ENCODE measurements around the gene QRFP.

Gene QRFP

DNA sequence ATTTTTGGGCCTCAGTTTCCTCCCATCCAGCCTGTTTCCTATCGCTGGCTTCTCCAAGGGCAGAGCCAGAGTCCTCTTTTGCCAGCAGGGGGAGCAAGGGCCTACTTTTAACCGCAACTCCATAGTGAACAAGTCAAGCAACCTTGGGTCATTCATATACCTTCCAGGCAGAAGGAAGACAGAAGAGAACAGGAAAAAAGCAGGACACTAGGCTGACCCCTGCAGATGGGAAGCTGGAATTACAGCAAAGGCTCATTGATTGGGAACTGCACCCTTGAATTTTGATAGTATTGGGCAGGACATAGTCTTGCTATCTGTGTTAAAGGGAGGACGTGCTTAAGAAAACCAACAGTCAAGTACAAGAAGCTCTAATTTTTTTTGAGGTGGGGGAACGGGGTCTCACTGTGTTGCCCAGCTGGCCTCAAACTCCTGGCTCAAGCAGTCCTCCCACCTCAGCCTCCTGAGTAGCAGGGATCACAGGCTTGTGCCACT lies 30.1 kb downstream of the QRFP start:
- Histone ChIP-seq H3K9me2 (replicated peaks; ENCODE audit: insufficient read depth, low read length) (no peaks in the 10 kb centered on the region), H3K27ac (ENCODE audit: low read length) (no peak overlapping the region), H2AFZ (ENCODE audit: low read length) (no peak overlapping the region), H3K4me2 (ENCODE audit: low read depth, low read length) (no peak overlapping the region), H3K9me3 (replicated peaks; ENCODE audit: insufficient read depth, low read length) (no peaks in the 10 kb centered on the region), H3K4me3 (ENCODE audit: low read length) (no peak overlapping the region), H3K9ac (ENCODE audit: low read length) (no peak overlapping the region), H3K4me1 (ENCODE audit: low read length) (no peaks in the 10 kb centered on the region), H3K79me2 (ENCODE audit: low read length) (no peaks in the 10 kb centered on the region), H4K20me1 (ENCODE audit: insufficient read depth, low read length) (no peaks in the 10 kb centered on the region), H3K27me3 (replicated peaks; ENCODE audit: insufficient read depth, low read length) (no peaks in the 10 kb centered on the region), H3K36me3 (replicated peaks; ENCODE audit: insufficient read depth, low read length) (no peaks in the 10 kb centered on the region), H3F3A (ENCODE audit: insufficient read depth, low read length) (no peaks in the 10 kb centered on the region)
- DNase-seq = peak; percentile 42
- TF ChIP-seq EZH2phosphoT487 (IDR thresholded peaks at IDR 0.05; ENCODE audit: low read length) (no peak), EZH2 (optimal IDR thresholded peaks at IDR 0.05; ENCODE audit: low read depth, low read length) (no peak)
- TF ChIP-seq, protein P1, sequence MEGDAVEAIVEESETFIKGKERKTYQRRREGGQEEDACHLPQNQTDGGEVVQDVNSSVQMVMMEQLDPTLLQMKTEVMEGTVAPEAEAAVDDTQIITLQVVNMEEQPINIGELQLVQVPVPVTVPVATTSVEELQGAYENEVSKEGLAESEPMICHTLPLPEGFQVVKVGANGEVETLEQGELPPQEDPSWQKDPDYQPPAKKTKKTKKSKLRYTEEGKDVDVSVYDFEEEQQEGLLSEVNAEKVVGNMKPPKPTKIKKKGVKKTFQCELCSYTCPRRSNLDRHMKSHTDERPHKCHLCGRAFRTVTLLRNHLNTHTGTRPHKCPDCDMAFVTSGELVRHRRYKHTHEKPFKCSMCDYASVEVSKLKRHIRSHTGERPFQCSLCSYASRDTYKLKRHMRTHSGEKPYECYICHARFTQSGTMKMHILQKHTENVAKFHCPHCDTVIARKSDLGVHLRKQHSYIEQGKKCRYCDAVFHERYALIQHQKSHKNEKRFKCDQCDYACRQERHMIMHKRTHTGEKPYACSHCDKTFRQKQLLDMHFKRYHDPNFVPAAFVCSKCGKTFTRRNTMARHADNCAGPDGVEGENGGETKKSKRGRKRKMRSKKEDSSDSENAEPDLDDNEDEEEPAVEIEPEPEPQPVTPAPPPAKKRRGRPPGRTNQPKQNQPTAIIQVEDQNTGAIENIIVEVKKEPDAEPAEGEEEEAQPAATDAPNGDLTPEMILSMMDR (IDR thresholded peaks at IDR 0.05; ENCODE audit: low read length) = peak; percentile 86

DNA sequence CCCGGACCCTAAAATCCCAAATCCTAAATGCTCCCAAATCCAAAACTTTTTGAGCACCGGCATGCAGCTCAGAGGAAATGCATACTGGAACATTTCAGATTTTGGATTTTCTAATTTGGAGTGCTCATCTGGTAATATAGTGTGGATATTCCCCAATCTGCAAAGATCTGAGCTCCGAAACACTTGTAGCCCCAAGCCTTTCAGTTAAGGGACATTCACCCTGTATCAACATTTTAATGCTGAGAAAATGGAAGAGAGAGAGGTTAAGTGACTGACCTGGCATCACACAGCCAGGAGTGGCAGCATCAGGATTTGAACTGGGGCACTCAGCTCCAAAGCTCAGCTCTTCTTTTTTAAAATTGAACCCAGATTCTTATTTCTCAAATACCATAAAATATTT lies 30.7 kb downstream of the QRFP start:
- no peak overlapping the region for H3K27ac ChIP-seq (ENCODE audit: low read length)
- H3K4me3 ChIP-seq (ENCODE audit: low read length) = no peak overlapping the region
- H3K4me2 ChIP-seq (ENCODE audit: low read depth, low read length) = no peak overlapping the region
- no peak for DNase-seq
- no peak overlapping the region for H2AFZ ChIP-seq (ENCODE audit: low read length)
- H3K27me3 ChIP-seq (replicated peaks; ENCODE audit: insufficient read depth, low read length) = no peaks in the 10 kb centered on the region
- H4K20me1 ChIP-seq (ENCODE audit: insufficient read depth, low read length) = no peaks in the 10 kb centered on the region
- H3K79me2 ChIP-seq (ENCODE audit: low read length) = no peaks in the 10 kb centered on the region
- H3K4me1 ChIP-seq (ENCODE audit: low read length) = no peaks in the 10 kb centered on the region
- H3K36me3 ChIP-seq (replicated peaks; ENCODE audit: insufficient read depth, low read length) = no peaks in the 10 kb centered on the region
- H3F3A ChIP-seq (ENCODE audit: insufficient read depth, low read length) = no peaks in the 10 kb centered on the region
- H3K9me3 ChIP-seq (replicated peaks; ENCODE audit: insufficient read depth, low read length) = no peaks in the 10 kb centered on the region
- H3K9me2 ChIP-seq (replicated peaks; ENCODE audit: insufficient read depth, low read length) = no peaks in the 10 kb centered on the region
- H3K9ac ChIP-seq (ENCODE audit: low read length) = no peak overlapping the region
- TF ChIP-seq EZH2 (optimal IDR thresholded peaks at IDR 0.05; ENCODE audit: low read depth, low read length) = no peak

DNA sequence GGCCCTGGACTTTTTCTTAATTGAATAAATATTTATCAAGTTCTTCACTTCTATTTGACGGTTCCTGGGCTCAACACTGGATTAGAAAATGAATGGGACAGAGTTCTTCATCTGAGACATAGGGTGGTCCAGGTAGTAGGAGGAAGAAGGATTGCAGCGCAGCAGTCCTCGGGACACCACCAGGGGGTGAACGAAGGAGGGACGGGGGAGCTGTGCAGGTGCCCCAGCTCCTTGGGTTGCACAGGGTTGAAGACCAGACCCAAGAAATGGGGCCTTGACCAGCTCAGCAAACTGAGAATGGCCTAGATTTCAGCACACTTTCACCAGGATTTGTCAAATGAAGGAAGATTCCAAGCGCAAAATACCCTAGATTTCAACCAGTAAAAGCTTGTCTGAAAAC lies 32.1 kb downstream of the QRFP start:
- Histone ChIP-seq H3K4me1 (ENCODE audit: low read length) (no peaks in the 10 kb centered on the region), H4K20me1 (ENCODE audit: insufficient read depth, low read length) (no peaks in the 10 kb centered on the region), H3K27ac (ENCODE audit: low read length) (no peak overlapping the region), H3K9me3 (replicated peaks; ENCODE audit: insufficient read depth, low read length) (no peaks in the 10 kb centered on the region), H3K27me3 (replicated peaks; ENCODE audit: insufficient read depth, low read length) (no peaks in the 10 kb centered on the region), H2AFZ (ENCODE audit: low read length) (no peak overlapping the region), H3K4me2 (ENCODE audit: low read depth, low read length) (no peak overlapping the region), H3K9ac (ENCODE audit: low read length) (no peak overlapping the region), H3K79me2 (ENCODE audit: low read length) (no peaks in the 10 kb centered on the region), H3K9me2 (replicated peaks; ENCODE audit: insufficient read depth, low read length) (no peaks in the 10 kb centered on the region), H3F3A (ENCODE audit: insufficient read depth, low read length) (no peaks in the 10 kb centered on the region), H3K36me3 (replicated peaks; ENCODE audit: insufficient read depth, low read length) (no peaks in the 10 kb centered on the region), H3K4me3 (ENCODE audit: low read length) (no peak overlapping the region)
- DNase-seq = no peak
- TF ChIP-seq EZH2 (optimal IDR thresholded peaks at IDR 0.05; ENCODE audit: low read depth, low read length) (no peak), EZH2phosphoT487 (IDR thresholded peaks at IDR 0.05; ENCODE audit: low read length) (no peak)
- TF ChIP-seq, protein P1 (IDR thresholded peaks at IDR 0.05; ENCODE audit: low read length) = no peak

DNA sequence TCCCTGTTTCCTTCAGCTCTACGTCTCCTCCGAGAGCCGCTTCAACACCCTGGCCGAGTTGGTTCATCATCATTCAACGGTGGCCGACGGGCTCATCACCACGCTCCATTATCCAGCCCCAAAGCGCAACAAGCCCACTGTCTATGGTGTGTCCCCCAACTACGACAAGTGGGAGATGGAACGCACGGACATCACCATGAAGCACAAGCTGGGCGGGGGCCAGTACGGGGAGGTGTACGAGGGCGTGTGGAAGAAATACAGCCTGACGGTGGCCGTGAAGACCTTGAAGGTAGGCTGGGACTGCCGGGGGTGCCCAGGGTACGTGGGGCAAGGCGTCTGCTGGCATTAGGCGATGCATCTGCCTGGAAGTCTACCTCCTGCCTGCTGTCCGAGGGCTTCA lies 33.9 kb downstream of the QRFP start:
- Histone ChIP-seq H3K4me1 (ENCODE audit: low read length) (no peaks in the 10 kb centered on the region), H3K4me2 (ENCODE audit: low read depth, low read length) (no peak overlapping the region), H2AFZ (ENCODE audit: low read length) (no peak overlapping the region), H3F3A (ENCODE audit: insufficient read depth, low read length) (no peaks in the 10 kb centered on the region), H3K27me3 (replicated peaks; ENCODE audit: insufficient read depth, low read length) (no peaks in the 10 kb centered on the region), H3K36me3 (replicated peaks; ENCODE audit: insufficient read depth, low read length) (no peaks in the 10 kb centered on the region), H3K9me3 (replicated peaks; ENCODE audit: insufficient read depth, low read length) (no peaks in the 10 kb centered on the region), H3K27ac (ENCODE audit: low read length) (no peak overlapping the region), H3K9ac (ENCODE audit: low read length) (no peak overlapping the region), H3K79me2 (ENCODE audit: low read length) (no peaks in the 10 kb centered on the region), H4K20me1 (ENCODE audit: insufficient read depth, low read length) (no peaks in the 10 kb centered on the region), H3K9me2 (replicated peaks; ENCODE audit: insufficient read depth, low read length) (no peaks in the 10 kb centered on the region), H3K4me3 (ENCODE audit: low read length) (no peak overlapping the region)
- TF ChIP-seq EZH2 (optimal IDR thresholded peaks at IDR 0.05; ENCODE audit: low read depth, low read length) (no peak), EZH2phosphoT487 (IDR thresholded peaks at IDR 0.05; ENCODE audit: low read length) (no peak)
- TF ChIP-seq, protein P1 (IDR thresholded peaks at IDR 0.05; ENCODE audit: low read length) = no peak
- DNase-seq = no peak
